ENCODE data around the gene CALML6. TPM values are rescaled to one million over a fixed set of nuclear protein-coding genes. Genes with fewer than 3 reads are reported as not detected.

The CALML6 gene
- polyA plus RNA-seq, 3 donors, result 0.24 TPM; not detected in 2

GRCh38 chr1:1943834-1944570, 28.9 kb downstream of the CALML6 start:
- H3K79me2 ChIP-seq (ENCODE audit: insufficient read depth, low read length), result no peaks in the 10 kb centered on the region
- intact Hi-C loops (cut with micrococcal nuclease), result loop anchor here in 1 of 2 donors (5.0 kb wide), 1 partner anchor 103 kb away; no protein-coding TSS in a partner anchor
- no peak overlapping the region for H3K27ac ChIP-seq (ENCODE audit: low read depth in 1 of 2, low read length in 2 of 2)
- H2AFZ ChIP-seq (ENCODE audit: insufficient read depth, low read depth, low read length, poor library complexity, severe bottlenecking), result peak overlapping the region; percentile 65
- peak overlapping the region; percentile 41 for H3K4me2 ChIP-seq (replicated peaks; ENCODE audit: extremely low read depth, low read length, poor library complexity, severe bottlenecking)
- Mint-ChIP-seq H3K27ac (peak overlapping the region in 1 of 7 donors; percentile 65), H3K9me3 (peaks cover 0 to 5% (median 0%) of the 10 kb centered on the region in 7 donors), H3K4me3 (peak overlapping the region in 1 of 2 donors; percentile 55), H3K4me1 (peaks cover 6% of the 10 kb centered on the region), H3K27me3 (ENCODE audit: low read depth in 3 of 3) (peaks cover 2 to 12% (median 8%) of the 10 kb centered on the region in 3 donors), H3K36me3 (no peaks in the 10 kb centered on the region)
- H3K36me3 ChIP-seq (replicated peaks in 1 of 2; ENCODE audit: control insufficient read depth in 1 of 2, insufficient read depth in 2 of 2, low read length in 2 of 2), result no peaks in the 10 kb centered on the region
- 19% methylated on average over 35 of the region's 37 CpGs for WGBS (ENCODE audit: insufficient coverage)
- no peaks in the 10 kb centered on the region for H3K9me3 ChIP-seq (replicated peaks in 1 of 2; ENCODE audit: control insufficient read depth in 1 of 2, insufficient read depth in 1 of 2, low read length in 2 of 2)
- TF ChIP-seq CTCF (IDR thresholded peaks at IDR 0.05), result peak; percentile 95
- no peaks in the 10 kb centered on the region for H4K20me1 ChIP-seq (ENCODE audit: insufficient read depth, low read length)
- no peaks in the 10 kb centered on the region for H3K27me3 ChIP-seq (ENCODE audit: control insufficient read depth in 2 of 2, insufficient read depth in 2 of 2, low read length in 2 of 2)
- H3K4me1 ChIP-seq (ENCODE audit: control insufficient read depth in 1 of 2, insufficient read depth in 2 of 2, low read length in 2 of 2), result peaks cover 6% of the 10 kb centered on the region in 2 donors
- H3K9ac ChIP-seq (ENCODE audit: insufficient read depth, low read length, poor library complexity, severe bottlenecking), result no peak overlapping the region
- no peak overlapping the region for H3K4me3 ChIP-seq (replicated peaks in 1 of 3; ENCODE audit: low read depth in 2 of 3, low read length in 3 of 3)
- DNase-seq, result peak in 2 of 3 donors; percentile 32 to 52

GRCh38 chr1:1945782-1946393, 30.8 kb downstream of the CALML6 start:
- Histone ChIP-seq H3K4me2 (replicated peaks; ENCODE audit: extremely low read depth, low read length, poor library complexity, severe bottlenecking) (no peak overlapping the region), H3K9ac (ENCODE audit: insufficient read depth, low read length, poor library complexity, severe bottlenecking) (no peak overlapping the region), H3K4me3 (replicated peaks in 1 of 3; ENCODE audit: low read depth in 2 of 3, low read length in 3 of 3) (no peak overlapping the region), H3K79me2 (ENCODE audit: insufficient read depth, low read length) (no peaks in the 10 kb centered on the region), H4K20me1 (ENCODE audit: insufficient read depth, low read length) (no peaks in the 10 kb centered on the region), H3K36me3 (replicated peaks in 1 of 2; ENCODE audit: control insufficient read depth in 1 of 2, insufficient read depth in 2 of 2, low read length in 2 of 2) (no peaks in the 10 kb centered on the region), H2AFZ (ENCODE audit: insufficient read depth, low read depth, low read length, poor library complexity, severe bottlenecking) (no peak overlapping the region), H3K9me3 (replicated peaks in 1 of 2; ENCODE audit: control insufficient read depth in 1 of 2, insufficient read depth in 1 of 2, low read length in 2 of 2) (peaks cover 4% of the 10 kb centered on the region in 2 donors), H3K27ac (ENCODE audit: low read depth in 1 of 2, low read length in 2 of 2) (no peak overlapping the region), H3K27me3 (ENCODE audit: control insufficient read depth in 2 of 2, insufficient read depth in 2 of 2, low read length in 2 of 2) (no peaks in the 10 kb centered on the region), H3K4me1 (ENCODE audit: control insufficient read depth in 1 of 2, insufficient read depth in 2 of 2, low read length in 2 of 2) (peaks cover 6% of the 10 kb centered on the region in 2 donors)
- WGBS (ENCODE audit: insufficient coverage), result 93% methylated on average over 19 of the region's 29 CpGs
- Mint-ChIP-seq H3K4me1 (peaks cover 6% of the 10 kb centered on the region), H3K27ac (no peak overlapping the region), H3K27me3 (ENCODE audit: low read depth in 3 of 3) (peaks cover 2 to 14% (median 14%) of the 10 kb centered on the region in 3 donors), H3K36me3 (no peaks in the 10 kb centered on the region), H3K4me3 (no peak overlapping the region), H3K9me3 (peaks cover under 1 to 15% (median 5%) of the 10 kb centered on the region in 7 donors)
- intact Hi-C loops (cut with micrococcal nuclease), result no loop called here
- no peak for DNase-seq
- TF ChIP-seq CTCF (IDR thresholded peaks at IDR 0.05), result no peak

Data from CD14-positive monocyte (primary cell).